Measurements from ENCODE around the gene INS. TPM values are rescaled to one million over a fixed set of nuclear protein-coding genes. Genes with fewer than 3 reads are reported as not detected.

The INS gene
- total RNA-seq: not detected

DNA sequence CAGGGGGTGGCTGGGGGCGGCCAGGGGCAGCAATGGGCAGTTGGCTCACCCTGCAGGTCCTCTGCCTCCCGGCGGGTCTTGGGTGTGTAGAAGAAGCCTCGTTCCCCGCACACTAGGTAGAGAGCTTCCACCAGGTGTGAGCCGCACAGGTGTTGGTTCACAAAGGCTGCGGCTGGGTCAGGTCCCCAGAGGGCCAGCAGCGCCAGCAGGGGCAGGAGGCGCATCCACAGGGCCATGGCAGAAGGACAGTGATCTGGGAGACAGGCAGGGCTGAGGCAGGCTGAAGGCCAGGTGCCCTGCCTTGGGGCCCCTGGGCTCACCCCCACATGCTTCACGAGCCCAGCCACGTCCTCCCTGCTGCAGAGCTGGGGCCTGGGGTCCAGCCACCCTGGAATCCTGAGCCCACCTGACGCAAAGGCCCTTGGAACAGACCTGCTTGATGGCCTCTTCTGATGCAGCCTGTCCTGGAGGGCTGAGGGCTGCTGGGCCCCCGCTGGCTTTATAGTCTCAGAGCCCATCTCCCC is at the start of gene INS:
INS (minus strand) TSS at position 474 of the 524 bp plus-strand sequence; CDS start at position 236, 238 bp downstream.
- H3K9me3 ChIP-seq: no peaks in the 10 kb centered on the region
- H3K36me3 ChIP-seq: no peaks in the 10 kb centered on the region
- intact Hi-C loops (cut with DNase I): no loop called here
- no peak within 1 kb of the TSS for H3K4me3 ChIP-seq (replicated peaks in 1 of 3)
- TF ChIP-seq, protein P1, sequence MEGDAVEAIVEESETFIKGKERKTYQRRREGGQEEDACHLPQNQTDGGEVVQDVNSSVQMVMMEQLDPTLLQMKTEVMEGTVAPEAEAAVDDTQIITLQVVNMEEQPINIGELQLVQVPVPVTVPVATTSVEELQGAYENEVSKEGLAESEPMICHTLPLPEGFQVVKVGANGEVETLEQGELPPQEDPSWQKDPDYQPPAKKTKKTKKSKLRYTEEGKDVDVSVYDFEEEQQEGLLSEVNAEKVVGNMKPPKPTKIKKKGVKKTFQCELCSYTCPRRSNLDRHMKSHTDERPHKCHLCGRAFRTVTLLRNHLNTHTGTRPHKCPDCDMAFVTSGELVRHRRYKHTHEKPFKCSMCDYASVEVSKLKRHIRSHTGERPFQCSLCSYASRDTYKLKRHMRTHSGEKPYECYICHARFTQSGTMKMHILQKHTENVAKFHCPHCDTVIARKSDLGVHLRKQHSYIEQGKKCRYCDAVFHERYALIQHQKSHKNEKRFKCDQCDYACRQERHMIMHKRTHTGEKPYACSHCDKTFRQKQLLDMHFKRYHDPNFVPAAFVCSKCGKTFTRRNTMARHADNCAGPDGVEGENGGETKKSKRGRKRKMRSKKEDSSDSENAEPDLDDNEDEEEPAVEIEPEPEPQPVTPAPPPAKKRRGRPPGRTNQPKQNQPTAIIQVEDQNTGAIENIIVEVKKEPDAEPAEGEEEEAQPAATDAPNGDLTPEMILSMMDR (IDR thresholded peaks at IDR 0.05): no peak
- TF ChIP-seq POLR2A (IDR thresholded peaks at IDR 0.05): no peak
- peak within 1 kb of the TSS in 1 of 3 donors; percentile 34 for H3K27ac ChIP-seq
- H3K4me1 ChIP-seq: peaks cover 16% of the 10 kb centered on the region in 2 donors
- WGBS, 2 donors: 91 to 96% methylated on average over 5 to 10 of the region's 13 CpGs
- no peak for DNase-seq
- H3K27me3 ChIP-seq: no peaks in the 10 kb centered on the region

DNA sequence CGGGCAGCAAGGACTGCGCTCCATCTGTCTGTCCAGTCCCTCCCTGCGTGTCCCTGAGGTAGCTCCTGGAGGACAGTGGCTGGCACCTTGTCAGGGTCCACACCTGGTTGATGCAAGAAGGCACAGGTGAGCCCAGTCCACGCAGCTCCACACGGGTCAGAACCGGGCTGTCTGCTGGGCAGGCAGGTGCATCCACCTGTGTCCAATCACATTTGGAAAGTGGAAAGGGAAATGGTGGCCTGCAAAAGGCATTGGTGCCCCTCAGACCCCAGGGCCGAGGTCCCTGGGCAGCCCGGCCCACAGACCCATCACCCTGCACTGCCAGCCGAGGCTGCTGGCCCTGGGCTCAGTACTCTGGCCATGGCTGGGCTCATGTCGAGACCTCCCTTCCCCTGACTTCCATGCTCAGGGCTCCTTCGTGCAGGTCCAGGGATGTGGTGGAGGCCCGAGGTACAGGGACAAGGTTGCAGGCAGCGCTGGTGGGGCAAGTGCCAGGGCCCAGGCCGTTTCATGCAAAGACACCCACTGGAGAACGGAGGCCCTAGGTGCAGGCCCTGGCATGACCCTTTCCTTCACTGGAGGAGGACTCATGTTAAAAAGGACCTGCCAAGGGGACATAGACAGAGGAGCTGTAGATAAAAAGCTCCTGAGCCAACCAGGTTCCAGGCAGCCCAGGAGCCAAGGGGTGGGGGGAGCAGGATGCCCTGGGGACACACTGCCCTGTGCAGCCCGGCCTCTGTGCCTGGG is 49.5 kb upstream of the INS start:
- Histone ChIP-seq H3K36me3 (no peaks in the 10 kb centered on the region), H3K27ac (no peak overlapping the region), H3K4me1 (peaks cover 10 to 15% of the 10 kb centered on the region in 2 donors), H3K4me3 (replicated peaks in 1 of 3) (no peak overlapping the region), H3K9me3 (no peaks in the 10 kb centered on the region), H3K27me3 (no peaks in the 10 kb centered on the region)
- WGBS, 2 donors: 75 to 80% methylated on average over 15 to 16 of the region's 16 CpGs
- no peak for TF ChIP-seq POLR2A (IDR thresholded peaks at IDR 0.05)
- TF ChIP-seq, protein P1 (IDR thresholded peaks at IDR 0.05): no peak
- intact Hi-C loops (cut with DNase I): no loop called here
- no peak for DNase-seq

DNA sequence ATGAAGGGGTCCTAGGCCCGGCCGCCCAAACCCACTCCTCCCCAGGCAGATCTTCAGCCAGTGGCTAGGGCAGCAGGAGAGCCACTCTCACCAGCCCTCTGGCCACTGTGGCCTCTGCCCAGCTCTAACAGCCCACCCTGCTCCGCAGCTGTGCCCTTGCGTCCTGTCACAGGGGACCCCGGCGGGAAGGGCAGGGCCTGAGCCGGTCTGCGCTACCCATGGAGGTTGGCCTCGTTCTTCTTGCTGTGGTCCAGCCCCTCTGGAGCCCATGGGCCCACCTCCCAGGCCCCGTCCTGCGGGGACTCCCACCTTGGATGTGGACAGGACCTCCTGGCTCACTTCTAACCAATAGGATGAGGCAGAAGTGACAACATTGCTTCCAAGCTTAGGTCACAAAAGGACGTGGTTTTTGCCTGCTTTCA is 48.9 kb upstream of the INS start:
- peaks cover 10 to 15% of the 10 kb centered on the region in 2 donors for H3K4me1 ChIP-seq
- DNase-seq: no peak
- H3K9me3 ChIP-seq: no peaks in the 10 kb centered on the region
- H3K36me3 ChIP-seq: no peaks in the 10 kb centered on the region
- no peak overlapping the region for H3K4me3 ChIP-seq (replicated peaks in 1 of 3)
- no peak overlapping the region for H3K27ac ChIP-seq
- WGBS, 2 donors: 80 to 93% methylated on average over 3 to 7 of the region's 12 CpGs
- no peaks in the 10 kb centered on the region for H3K27me3 ChIP-seq
- TF ChIP-seq, protein P1 (IDR thresholded peaks at IDR 0.05): no peak
- no peak for TF ChIP-seq POLR2A (IDR thresholded peaks at IDR 0.05)
- intact Hi-C loops (cut with DNase I): loop anchor here (10.0 kb wide), 1 partner anchor 315 kb away; no protein-coding TSS in a partner anchor

DNA sequence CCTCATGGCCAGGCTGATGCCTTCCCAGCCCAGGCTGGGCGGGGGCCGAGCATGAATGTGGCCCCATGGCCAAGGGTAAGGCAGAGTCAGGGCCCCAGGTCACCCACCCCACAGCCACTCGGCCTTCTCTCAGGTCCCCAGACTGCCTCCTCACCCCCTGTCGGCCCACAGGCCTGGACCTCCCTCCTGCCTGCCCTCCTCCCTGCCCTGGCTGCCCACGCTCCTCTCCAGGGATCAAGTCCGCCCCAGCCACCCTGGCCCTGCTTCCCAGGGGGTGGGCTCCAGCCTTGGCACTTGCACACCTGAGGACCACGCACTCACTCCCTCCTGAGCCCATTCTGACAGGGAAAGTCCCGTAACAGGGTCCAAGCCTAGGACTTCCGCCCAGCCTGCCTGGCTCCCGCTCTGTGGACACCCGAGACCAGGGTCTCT is 48.4 kb upstream of the INS start:
- intact Hi-C loops (cut with DNase I): loop anchor here (10.0 kb wide), 1 partner anchor 315 kb away; no protein-coding TSS in a partner anchor
- Histone ChIP-seq H3K9me3 (no peaks in the 10 kb centered on the region), H3K36me3 (no peaks in the 10 kb centered on the region), H3K4me3 (replicated peaks in 1 of 3) (no peak overlapping the region), H3K27ac (no peak overlapping the region), H3K4me1 (peaks cover 10 to 15% of the 10 kb centered on the region in 2 donors), H3K27me3 (no peaks in the 10 kb centered on the region)
- 91 to 95% methylated on average over 8 to 11 of the region's 11 CpGs for WGBS, 2 donors
- TF ChIP-seq POLR2A (IDR thresholded peaks at IDR 0.05): no peak
- TF ChIP-seq, protein P1 (IDR thresholded peaks at IDR 0.05): no peak
- DNase-seq: no peak

All from thyroid gland (tissue), 4 donors.